SKM-1 (cell line): ENCODE measurements around the gene PCNA.

Experiments
- DNase-seq: peaks from one replicate; lab custom pipeline; 2025; ENCODE audit not compliant: unreplicated experiment; lab: John Stamatoyannopoulos, UW

PCNA gene

DNA sequence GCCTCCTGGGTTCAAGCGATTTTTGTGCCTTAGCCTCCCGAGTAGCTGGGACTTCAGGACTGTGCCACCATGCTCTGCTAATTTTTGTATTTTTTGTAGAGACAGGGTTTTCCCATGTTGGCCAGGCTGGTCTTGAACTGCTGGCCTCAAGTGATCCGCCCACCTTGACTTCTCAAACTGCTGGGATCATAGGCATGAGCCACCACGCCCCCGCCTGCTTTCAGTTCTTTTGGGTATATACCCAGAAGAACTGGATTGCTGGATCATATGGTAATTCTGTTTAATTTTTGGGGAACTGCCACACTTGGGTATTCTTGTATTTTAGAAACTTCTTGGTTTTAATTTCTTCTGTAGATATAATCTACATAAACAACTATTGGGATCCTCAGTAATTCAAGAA is 24.1 kb upstream of the PCNA start:
- no peak for DNase-seq

DNA sequence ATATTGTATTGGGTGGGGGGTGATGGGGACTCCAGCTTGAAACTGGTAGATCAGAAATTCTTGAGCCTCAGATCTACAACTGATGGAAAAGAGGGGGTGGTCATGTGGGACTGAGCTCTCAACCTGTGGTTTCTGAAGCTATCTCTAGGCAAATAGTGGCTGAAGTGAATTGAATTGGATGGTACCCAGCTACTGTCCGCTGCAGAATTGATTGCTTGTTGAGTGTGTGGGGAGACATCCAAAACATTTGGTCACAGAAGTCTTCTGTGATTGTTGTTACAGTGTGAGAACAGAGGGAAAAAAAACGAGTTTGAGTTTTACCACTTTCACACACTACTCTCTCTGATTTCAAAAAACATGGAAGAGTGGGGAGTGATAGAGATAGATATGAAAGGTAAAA is 21.9 kb upstream of the PCNA start:
- DNase-seq, result no peak

DNA sequence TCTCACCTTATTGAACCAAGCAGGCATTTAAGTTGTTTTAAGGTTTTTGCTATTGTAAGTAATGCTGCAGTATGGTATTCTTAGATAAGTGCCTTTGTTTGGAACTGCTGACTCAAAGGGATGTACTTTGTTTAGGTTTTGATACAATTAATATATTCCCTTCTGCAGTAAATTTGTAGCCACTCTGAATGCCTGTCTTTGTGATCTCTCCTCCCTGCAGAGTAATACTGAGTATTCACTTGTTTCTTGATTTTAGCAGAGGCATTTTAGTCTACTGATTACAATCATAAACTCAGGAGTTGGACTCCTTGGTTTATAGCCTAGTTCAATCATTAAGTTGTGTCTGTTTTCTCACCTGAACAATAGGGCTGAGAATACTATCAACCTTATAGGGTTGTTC is 20.4 kb upstream of the PCNA start:
- DNase-seq, result no peak

DNA sequence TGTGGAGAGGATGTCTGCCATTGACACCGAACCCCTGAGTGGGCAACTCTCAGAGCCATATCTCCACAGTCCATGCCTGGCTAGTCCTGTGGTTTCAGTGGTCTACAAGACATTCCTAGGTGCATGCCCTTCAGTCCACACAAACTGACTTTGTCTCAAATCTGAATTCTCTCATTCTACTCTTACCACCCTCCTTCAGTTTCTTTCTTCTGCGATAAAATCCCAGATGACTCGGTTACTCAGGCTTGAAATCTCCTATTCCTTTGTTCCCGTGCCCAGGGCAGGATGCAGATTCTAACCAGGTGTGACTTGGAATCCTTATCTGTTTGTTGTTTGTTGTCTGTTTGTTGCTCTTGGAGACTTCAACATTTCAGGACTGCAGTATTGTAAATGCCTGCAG is 16.3 kb upstream of the PCNA start:
- no peak for DNase-seq

DNA sequence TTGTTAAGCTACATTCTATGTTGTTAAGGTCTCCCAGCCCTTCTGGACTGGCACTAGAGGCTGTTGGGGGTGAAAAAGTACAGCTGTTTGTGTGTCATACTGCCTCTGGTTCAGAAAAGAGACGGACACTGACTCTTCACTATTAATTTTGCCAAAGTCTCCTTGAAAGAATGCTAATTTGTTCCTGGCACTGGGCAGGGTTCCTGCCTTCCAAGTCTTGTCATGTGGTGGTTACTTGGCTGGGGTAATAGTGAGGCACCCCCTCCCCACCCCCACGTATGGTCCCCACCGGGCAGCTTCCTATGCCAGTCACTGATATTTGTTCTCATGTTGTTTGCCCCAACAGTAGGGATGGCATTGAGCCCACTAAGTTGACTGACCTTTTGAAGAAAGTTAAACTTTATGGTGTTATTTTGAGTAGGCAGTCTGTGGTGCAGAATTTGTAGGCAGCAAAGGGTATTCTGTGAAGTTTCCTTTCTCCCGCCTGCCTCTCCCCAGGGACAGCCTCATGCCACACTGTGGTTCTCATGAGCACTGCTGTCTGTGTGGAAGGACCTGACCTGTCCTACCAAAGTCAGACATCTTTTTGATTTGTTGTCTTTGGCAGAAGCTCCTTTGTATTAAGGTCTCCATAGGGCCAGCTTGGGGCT is 15.7 kb upstream of the PCNA start:
- DNase-seq, result no peak

DNA sequence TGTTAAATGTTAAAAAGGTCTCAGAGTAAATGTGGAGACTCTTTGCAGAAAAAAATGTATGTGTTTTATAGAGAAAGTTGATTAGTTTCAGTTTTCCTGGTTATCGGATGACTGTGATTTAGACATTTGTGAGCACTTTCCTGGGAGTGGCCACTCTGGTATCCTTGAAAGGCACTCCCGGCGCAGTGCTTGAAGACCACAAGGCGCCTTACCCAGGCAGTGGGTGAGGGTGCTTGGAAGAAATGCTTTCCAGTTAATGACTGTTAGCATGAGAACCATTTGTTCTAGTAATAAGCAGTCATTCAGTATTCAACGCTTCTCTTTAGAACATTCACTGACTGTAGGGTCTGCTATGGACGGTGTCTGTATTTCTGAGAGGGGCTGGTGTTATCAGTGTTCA is 14.2 kb upstream of the PCNA start:
- no peak for DNase-seq

DNA sequence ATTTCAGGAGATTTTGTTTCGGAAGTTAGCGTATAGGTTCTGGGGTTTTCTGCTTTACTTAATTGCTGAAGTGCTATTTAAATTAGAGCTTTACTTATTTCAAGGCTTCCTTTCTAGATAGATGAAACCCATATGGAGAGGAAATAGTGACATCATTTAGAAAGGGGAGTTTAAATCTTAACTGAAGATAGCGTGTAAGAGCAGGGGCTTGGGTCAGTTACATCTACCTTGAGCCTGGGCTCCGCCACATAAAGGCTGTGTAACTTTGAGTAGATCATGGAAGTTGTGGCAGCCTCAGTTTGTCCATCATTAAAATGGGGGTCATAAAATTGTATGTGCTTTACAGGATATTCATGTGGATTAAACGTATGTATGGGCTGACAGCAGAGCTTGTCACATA is 11.7 kb upstream of the PCNA start:
- DNase-seq, result no peak

GRCh38 chr20:5128886-5129285 is 9.1 kb upstream of the PCNA start:
- no peak for DNase-seq

DNA sequence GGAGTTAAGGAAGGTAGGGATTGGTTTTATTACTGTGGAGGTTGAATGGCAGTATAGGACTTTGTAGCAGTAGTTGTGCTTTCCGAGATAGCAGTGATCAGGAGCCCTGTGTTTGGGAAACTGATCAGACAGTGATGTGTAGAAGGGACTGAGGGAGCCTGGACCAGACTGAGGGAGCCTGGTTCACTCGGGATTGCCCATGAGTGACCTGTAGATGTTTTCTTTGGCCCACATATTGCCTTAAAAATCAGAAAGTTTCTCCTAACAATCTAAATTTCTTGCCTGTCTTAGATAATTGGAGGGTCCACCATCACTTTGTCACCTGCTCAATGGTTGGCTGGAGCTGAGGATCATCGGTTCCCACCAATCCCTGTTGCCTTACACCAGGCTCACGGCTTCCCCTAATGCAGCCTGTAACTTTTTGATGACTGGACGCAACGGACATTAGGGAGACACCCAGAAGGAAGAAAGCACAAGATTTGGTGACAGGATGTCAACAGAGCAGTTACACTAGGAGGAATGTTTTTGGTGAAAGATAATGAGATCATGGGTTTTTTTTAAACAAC is 8.2 kb upstream of the PCNA start:
- DNase-seq, result no peak

- DNase-seq, result no peak
Observed at GRCh38 chr20:5127204-5127858, 7.6 kb upstream of the PCNA start.

DNA sequence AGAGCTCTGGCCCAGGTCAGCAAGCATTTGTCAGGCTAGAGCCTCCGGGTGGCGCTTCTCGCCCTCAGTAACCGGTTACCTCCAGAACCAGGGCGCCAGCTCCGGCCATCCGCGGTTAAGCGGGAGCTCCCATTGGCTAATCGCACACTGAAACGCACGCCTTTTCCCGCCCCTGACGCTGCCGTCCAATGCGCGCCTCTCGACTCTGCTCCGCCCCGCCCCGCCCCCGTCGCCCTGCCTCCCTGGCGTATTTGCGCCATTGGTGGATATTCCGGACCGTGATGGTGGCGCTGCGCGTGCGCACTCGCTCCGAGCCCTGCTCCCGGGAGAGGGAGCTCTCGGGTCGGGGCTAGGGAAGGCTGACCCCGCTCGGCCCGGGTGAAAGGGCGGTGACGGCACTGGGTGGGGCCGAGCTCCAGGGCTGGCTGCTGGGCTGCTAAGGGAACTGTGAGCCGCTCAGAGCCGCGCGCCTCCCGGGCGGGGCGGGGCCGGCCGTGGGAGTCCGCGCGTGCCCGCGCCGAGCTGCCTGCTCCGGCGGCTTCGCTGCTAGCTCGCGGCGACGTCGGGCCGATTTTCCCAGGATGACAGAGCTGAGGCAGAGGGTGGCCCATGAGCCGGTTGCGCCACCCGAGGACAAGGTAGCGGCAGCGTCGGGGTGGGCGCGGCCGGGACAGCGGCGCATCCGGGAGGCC is 6.9 kb upstream of the PCNA start, which contains the start of gene CDS2:
CDS2 (plus strand) TSS at position 497 of the 692 bp plus-strand sequence; CDS start at position 582, 85 bp downstream.
- peak; percentile 79 for DNase-seq

GRCh38 chr20:5122873-5123260 is 3.1 kb upstream of the PCNA start:
- no peak for DNase-seq

DNA sequence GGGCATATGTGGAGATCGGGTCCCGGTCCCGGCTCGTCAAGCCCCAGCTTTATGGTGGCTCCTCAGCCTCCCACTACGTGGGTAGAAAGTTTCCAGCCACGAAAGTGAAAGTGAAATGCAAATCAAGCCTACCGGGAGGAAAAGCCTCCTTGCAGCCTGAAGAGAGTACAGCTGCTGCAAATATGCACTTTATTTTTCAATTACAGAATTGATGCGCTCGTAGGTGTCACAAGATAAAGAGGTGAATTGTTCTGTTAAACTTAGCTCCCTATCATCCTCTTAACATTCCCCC is 373 bp upstream of the PCNA start:
- no peak for DNase-seq

DNA sequence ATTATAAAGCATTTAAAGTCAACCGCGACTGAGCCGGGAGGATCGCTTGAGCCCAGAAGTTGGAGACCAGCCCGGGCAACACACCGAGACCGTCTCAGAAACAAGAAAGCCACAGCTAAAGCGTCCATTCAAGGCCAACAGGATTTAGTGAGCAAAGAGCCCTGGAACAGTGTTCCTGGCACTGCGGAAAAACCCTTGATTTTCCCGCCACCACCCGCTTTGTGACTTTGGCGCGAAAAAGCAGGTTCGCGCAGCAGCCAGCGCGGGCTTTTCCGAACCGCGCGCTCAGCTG is 669 bp downstream of the PCNA start:
- DNase-seq, result no peak

GRCh38 chr20:5118220-5119142 is 1.3 kb downstream of the PCNA start:
- DNase-seq, result no peak

GRCh38 chr20:5116875-5117274 is 2.9 kb downstream of the PCNA start:
- no peak for DNase-seq

DNA sequence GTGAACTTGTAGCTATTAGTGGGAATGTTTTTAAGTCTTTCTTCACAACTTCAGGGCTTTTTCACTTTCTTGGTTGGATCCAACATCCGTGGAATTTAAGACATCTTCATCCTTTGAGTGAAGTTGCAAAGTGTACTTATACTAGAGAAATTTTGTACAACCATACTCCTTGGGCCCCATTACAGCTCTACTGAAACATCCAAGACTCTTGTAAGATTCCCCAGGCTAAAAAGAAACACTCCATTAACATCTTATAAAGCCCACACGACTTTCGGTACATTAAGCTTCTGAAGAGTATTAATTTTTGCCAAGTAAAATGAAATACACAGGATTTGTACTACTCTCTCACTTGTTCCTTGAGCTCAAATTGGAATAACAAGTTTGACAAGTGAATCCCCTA is 5.4 kb downstream of the PCNA start:
- no peak for DNase-seq

DNA sequence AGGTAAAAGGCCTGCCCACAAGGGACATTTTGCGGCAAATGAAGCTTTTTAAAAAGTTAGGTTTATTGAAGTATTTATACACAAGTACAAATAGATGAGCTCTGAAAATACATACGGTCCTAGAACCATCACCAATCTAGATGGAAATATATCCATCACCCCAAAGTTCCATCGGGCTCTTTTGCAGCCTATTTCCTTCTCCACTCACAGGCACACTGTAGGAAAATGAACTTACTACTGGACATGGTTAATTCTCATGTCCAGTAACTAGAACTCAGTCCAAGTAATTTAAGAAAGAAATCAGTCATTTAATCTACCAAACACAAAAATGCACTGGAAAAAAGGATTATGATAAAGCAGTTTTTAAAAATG is 6.2 kb downstream of the PCNA start:
- DNase-seq, result no peak

- no peak for DNase-seq
Observed at GRCh38 chr20:5109276-5109675, 10.5 kb downstream of the PCNA start.

DNA sequence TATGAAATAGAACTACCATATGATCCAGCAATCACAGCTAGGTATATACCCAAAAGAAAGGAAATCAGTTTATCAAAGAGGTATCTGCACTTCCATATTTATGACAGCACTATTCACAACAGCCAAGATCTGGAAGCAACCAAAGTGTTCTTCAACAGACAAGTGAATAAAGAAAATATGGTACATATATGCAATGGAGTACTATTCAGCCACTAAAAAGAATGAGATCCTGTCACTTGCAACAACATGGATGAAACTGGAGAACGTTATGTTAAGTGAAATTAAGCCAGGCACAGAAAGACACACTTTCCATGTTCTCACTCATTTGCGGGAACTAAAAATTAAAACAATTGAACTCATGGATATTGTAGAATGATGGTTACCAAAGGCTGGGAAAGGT is 15.3 kb downstream of the PCNA start:
- no peak for DNase-seq

DNA sequence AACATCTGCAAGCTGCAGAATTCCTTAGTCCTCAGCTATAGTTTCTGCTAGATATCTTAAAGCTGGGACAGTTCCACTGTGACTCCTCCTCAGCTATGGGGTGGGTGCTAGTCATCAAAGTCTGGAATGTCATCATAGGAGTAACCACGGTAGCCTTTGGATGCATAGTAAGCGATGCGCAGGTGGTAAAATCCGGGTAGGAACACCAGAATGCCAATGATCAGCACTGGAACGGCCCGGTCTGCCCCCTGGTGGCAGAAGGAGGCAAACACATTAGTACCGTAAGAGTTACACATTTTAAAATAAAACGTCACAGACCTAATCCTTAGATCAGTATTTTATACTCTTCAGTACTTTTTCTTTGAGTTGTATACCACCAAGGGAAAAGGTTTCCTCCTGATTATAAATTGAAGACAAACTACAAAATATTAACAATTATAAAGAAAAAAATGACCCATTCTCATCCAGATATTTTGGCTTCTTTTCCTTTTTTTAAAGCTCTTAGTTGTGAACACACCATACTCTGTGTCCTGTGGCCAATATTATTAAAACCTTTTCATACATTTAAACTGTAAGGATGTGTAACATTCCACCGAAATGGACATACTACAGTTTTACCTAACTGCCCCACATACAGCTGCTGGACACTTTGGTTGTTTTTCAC is 18.9 kb downstream of the PCNA start:
- peak; percentile 10 for DNase-seq
